H9 (cell line): ENCODE measurements around the gene VRK1. TPM values are rescaled to one million over a fixed set of nuclear protein-coding genes. Genes with fewer than 3 reads are reported as not detected.

Experiments used
- DNase-seq: peaks from one replicate; pipeline ENCODE4 v3.0.0-alpha.2; 2017
- H2AFZ ChIP-seq: one replicate; pipeline ENCODE4 v1.6.1; 2013; ENCODE audit warnings: mild to moderate bottlenecking, low read length, control low read depth, moderate library complexity
- H2AK5ac ChIP-seq: 2 replicates; pipeline ENCODE4 v1.6.1; 2013; ENCODE audit warnings: low read length, control low read depth, mixed read lengths; ENCODE audit not compliant: insufficient read length
- H2BK120ac ChIP-seq: one replicate; pipeline ENCODE4 v1.6.1; 2013; ENCODE audit warnings: low read depth, mild to moderate bottlenecking, low read length, control low read depth, inconsistent platforms; ENCODE audit not compliant: poor library complexity, severe bottlenecking
- H2BK12ac ChIP-seq: 2 replicates; pipeline ENCODE4 v1.6.1; 2013; ENCODE audit warnings: low read length, control low read depth, mixed read lengths, low read depth; ENCODE audit not compliant: insufficient read length
- H2BK15ac ChIP-seq: 2 replicates; pipeline ENCODE4 v1.6.1; 2013; ENCODE audit warnings: low read depth, low read length, control low read depth
- H2BK20ac ChIP-seq: one replicate; pipeline ENCODE4 v1.6.1; 2013; ENCODE audit warnings: low read depth, mild to moderate bottlenecking, low read length, control low read depth, inconsistent platforms; ENCODE audit not compliant: poor library complexity, severe bottlenecking
- H2BK5ac ChIP-seq: 2 replicates; pipeline ENCODE4 v1.6.1; 2013; ENCODE audit warnings: low read length, control low read depth, mixed read lengths; ENCODE audit not compliant: insufficient read length
- H3K14ac ChIP-seq: 2 replicates; pipeline ENCODE4 v1.6.1; 2013; ENCODE audit warnings: low read length, control low read depth; ENCODE audit not compliant: insufficient read depth
- H3K18ac ChIP-seq: 2 replicates; pipeline ENCODE4 v1.6.1; 2013; ENCODE audit warnings: low read depth, mild to moderate bottlenecking, mixed read lengths, low read length, control low read depth; ENCODE audit not compliant: insufficient read length
- H3K23ac ChIP-seq: 2 replicates; pipeline ENCODE4 v1.6.1; 2013; ENCODE audit warnings: low read length, control low read depth, mixed read lengths, low read depth; ENCODE audit not compliant: insufficient read length
- H3K23me2 ChIP-seq: 2 replicates; pipeline ENCODE4 v1.6.1; 2013; ENCODE audit warnings: low read depth, mild to moderate bottlenecking, mixed read lengths, low read length, control low read depth; ENCODE audit not compliant: insufficient read length, poor library complexity, severe bottlenecking
- H3K27ac ChIP-seq: 2 replicates; pipeline ENCODE4 v1.5.1; 2013; ENCODE audit warnings: low read length, control low read depth, mixed read lengths, low read depth; ENCODE audit not compliant: insufficient read length
- H3K27me3 ChIP-seq: 2 replicates; pipeline ENCODE4 v1.6.1; 2013; ENCODE audit warnings: low read length, control low read depth, inconsistent platforms; ENCODE audit not compliant: insufficient read depth
- H3K4ac ChIP-seq: 2 replicates; pipeline ENCODE4 v1.6.1; 2013; ENCODE audit warnings: low read depth, mild to moderate bottlenecking, control low read depth, inconsistent platforms, low read length, moderate library complexity
- H3K4me1 ChIP-seq: 2 replicates; pipeline ENCODE4 v1.6.1; 2013; ENCODE audit warnings: low read length, control low read depth, inconsistent platforms; ENCODE audit not compliant: insufficient read depth
- H3K4me2 ChIP-seq: 2 replicates; pipeline ENCODE4 v1.6.1; 2013; ENCODE audit warnings: low read length, control low read depth, mixed read lengths; ENCODE audit not compliant: insufficient read length, insufficient read depth
- H3K56ac ChIP-seq: 2 replicates; pipeline ENCODE4 v1.6.1; 2013; ENCODE audit warnings: low read depth, mild to moderate bottlenecking, mixed read lengths, low read length, control low read depth; ENCODE audit not compliant: insufficient read length
- H3K79me1 ChIP-seq: 2 replicates; pipeline ENCODE4 v1.6.1; 2013; ENCODE audit warnings: low read depth, mild to moderate bottlenecking, moderate library complexity, low read length, control low read depth, inconsistent platforms; ENCODE audit not compliant: insufficient read depth, poor library complexity, severe bottlenecking
- H3K79me2 ChIP-seq: 2 replicates; pipeline ENCODE4 v1.6.1; 2013; ENCODE audit warnings: low read length, control low read depth, inconsistent platforms; ENCODE audit not compliant: insufficient read depth
- H3K9ac ChIP-seq: 2 replicates; pipeline ENCODE4 v1.6.1; 2013; ENCODE audit warnings: low read length, control low read depth, mixed read lengths; ENCODE audit not compliant: insufficient read length; ENCODE audit errors: extremely low read depth
- H3K9me3 ChIP-seq: one replicate; pipeline ENCODE4 v1.6.1; 2013; ENCODE audit warnings: low read depth, low read length, inconsistent platforms; ENCODE audit not compliant: control insufficient read depth
- H3T11ph ChIP-seq: one replicate; pipeline ENCODE4 v1.6.1; 2013; ENCODE audit warnings: mild to moderate bottlenecking, low read length, control low read depth, inconsistent platforms
- H4K20me1 ChIP-seq: one replicate; pipeline ENCODE4 v1.6.1; 2013; ENCODE audit not compliant: control insufficient read depth, insufficient read length, insufficient read depth
- H4K5ac ChIP-seq: 2 replicates; pipeline ENCODE4 v1.6.1; 2013; ENCODE audit warnings: low read depth, mild to moderate bottlenecking, mixed read lengths, low read length, control low read depth; ENCODE audit not compliant: insufficient read length
- H4K8ac ChIP-seq: replicated peaks from 2 replicates; pipeline ENCODE4 v1.6.1; 2013; ENCODE audit warnings: low read length, control low read depth, mixed read lengths, low read depth; ENCODE audit not compliant: insufficient read length
- H4K91ac ChIP-seq: 2 replicates; pipeline ENCODE4 v1.6.1; 2013; ENCODE audit warnings: low read depth, mild to moderate bottlenecking, moderate library complexity, mixed read lengths, low read length, control low read depth; ENCODE audit not compliant: insufficient read length
- H3K27ac Mint-ChIP-seq, 3 experiments: 2 replicates in 2 of 3; 3 replicates in 1 of 3; pipeline ENCODE4 v1.8.0; 2020 to 2021; ENCODE audit warnings: mixed read lengths in 3 of 3, mild to moderate bottlenecking in 1 of 3, moderate library complexity in 1 of 3
- H3K27me3 Mint-ChIP-seq: 2 replicates; pipeline ENCODE4 v1.8.0; 2021; ENCODE audit warnings: low read depth, mild to moderate bottlenecking, moderate library complexity, mixed read lengths
- H3K36me3 Mint-ChIP-seq, 3 experiments: 2 replicates in 2 of 3; 3 replicates in 1 of 3; pipeline ENCODE4 v1.8.0; 2020 to 2021; ENCODE audit warnings: low read depth in 3 of 3, mixed read lengths in 3 of 3; ENCODE audit not compliant: insufficient read depth in 1 of 3
- H3K4me1 Mint-ChIP-seq, 2 experiments: 2 replicates each; pipeline ENCODE4 v1.8.0; 2020; ENCODE audit warnings: mixed read lengths in 2 of 2
- H3K4me3 Mint-ChIP-seq, 2 experiments: 2 replicates in 1 of 2; 3 replicates in 1 of 2; pipeline ENCODE4 v1.8.0; 2020 to 2021; ENCODE audit warnings: mild to moderate bottlenecking in 2 of 2, mixed read lengths in 2 of 2, moderate library complexity in 1 of 2
- H3K9me3 Mint-ChIP-seq, 2 experiments: 2 replicates in 1 of 2; 3 replicates in 1 of 2; pipeline ENCODE4 v1.8.0; 2020; ENCODE audit warnings: mild to moderate bottlenecking in 2 of 2, mixed read lengths in 2 of 2, moderate library complexity in 1 of 2
- WGBS: extraction: QIAGEN DNeasy Blood & Tissue Kit; methylation state at CpG from one replicate; pipeline ENCODE4 v1.1.7; 2013; ENCODE audit warnings: missing lambda C conversion rate, low lambda C conversion rate, mixed read lengths; ENCODE audit not compliant: insufficient read length; ENCODE audit errors: extremely low coverage; 5-methylcytosine and 5-hydroxymethylcytosine counted together
- total RNA-seq: library from RNA; stranded (reverse); gene quantifications from 2 replicates; pipeline ENCODE4 v1.2.1, GENCODE V29; 2021
- TF ChIP-seq, protein P1 (sequence below): fragments of 200-600 bp; sonication (generic); conservative IDR thresholded peaks from 3 replicates; pipeline ENCODE4 v1.8.0; 2021; ENCODE audit warnings: antibody characterized with exemption, mild to moderate bottlenecking

The VRK1 gene
- total RNA-seq, 1 experiment from 2014 or later = 55.7 TPM

DNA sequence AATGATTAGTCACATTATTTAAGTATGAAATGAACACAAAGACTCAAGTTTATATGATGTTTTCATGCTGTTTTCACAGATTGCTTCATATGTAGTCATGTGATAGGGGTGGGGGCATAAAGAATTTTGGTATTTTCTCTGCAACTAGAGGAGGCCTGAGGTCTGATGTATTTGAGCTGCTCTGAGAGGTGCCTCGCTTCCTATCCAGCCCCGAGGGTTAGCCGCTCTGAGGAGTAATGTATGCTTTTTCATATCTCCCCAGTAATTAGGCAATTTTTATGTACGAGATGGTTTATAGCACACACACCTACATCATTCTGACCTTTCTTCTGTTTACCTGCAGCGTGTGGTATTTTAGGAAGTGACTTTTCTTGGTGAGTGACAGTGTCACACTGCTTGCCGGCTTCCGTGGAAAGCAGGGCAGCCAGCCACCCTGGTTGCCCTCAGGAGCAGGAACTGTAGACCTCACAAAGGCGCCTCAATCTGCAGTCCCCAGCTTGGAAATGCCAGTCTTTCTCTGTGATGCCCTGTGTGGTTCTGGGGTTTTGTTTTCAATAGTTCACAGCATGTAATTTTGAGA is 106.4 kb downstream of the VRK1 start:
- no peaks in the 10 kb centered on the region for H3K79me1 ChIP-seq
- H3K14ac ChIP-seq = no peak overlapping the region
- no peak overlapping the region for H3T11ph ChIP-seq
- H3K79me2 ChIP-seq = no peaks in the 10 kb centered on the region
- H4K8ac ChIP-seq = no peak overlapping the region
- no peaks in the 10 kb centered on the region for H3K27me3 Mint-ChIP-seq
- H3K9ac ChIP-seq = no peak overlapping the region
- no peak overlapping the region for H3K4me2 ChIP-seq
- no peak overlapping the region for H2BK15ac ChIP-seq
- H3K4me1 Mint-ChIP-seq = peaks cover 24% of the 10 kb centered on the region in 2 experiments
- peaks cover 0 to 4% (median 0%) of the 10 kb centered on the region in 3 experiments; a peak in 2 of 7 replicates for H3K36me3 Mint-ChIP-seq
- H3K4me3 Mint-ChIP-seq = no peak overlapping the region
- H2AFZ ChIP-seq = no peak overlapping the region
- no CpG with 5 or more reads among the region's 8 CpGs for WGBS
- TF ChIP-seq, protein P1, sequence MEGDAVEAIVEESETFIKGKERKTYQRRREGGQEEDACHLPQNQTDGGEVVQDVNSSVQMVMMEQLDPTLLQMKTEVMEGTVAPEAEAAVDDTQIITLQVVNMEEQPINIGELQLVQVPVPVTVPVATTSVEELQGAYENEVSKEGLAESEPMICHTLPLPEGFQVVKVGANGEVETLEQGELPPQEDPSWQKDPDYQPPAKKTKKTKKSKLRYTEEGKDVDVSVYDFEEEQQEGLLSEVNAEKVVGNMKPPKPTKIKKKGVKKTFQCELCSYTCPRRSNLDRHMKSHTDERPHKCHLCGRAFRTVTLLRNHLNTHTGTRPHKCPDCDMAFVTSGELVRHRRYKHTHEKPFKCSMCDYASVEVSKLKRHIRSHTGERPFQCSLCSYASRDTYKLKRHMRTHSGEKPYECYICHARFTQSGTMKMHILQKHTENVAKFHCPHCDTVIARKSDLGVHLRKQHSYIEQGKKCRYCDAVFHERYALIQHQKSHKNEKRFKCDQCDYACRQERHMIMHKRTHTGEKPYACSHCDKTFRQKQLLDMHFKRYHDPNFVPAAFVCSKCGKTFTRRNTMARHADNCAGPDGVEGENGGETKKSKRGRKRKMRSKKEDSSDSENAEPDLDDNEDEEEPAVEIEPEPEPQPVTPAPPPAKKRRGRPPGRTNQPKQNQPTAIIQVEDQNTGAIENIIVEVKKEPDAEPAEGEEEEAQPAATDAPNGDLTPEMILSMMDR = no peak
- H2AK5ac ChIP-seq = no peak overlapping the region
- H4K20me1 ChIP-seq = no peaks in the 10 kb centered on the region
- H3K27ac ChIP-seq = no peak overlapping the region
- H4K5ac ChIP-seq = no peak overlapping the region
- 0 out of 7 replicates have a peak overlapping the region, but pooled peaks of 1 of the 3 experiments have one; percentile 40 for H3K27ac Mint-ChIP-seq
- no peak overlapping the region for H2BK5ac ChIP-seq
- H2BK120ac ChIP-seq = no peak overlapping the region
- no peaks in the 10 kb centered on the region for H3K23me2 ChIP-seq
- H3K4ac ChIP-seq = no peak overlapping the region
- no peak overlapping the region for H2BK12ac ChIP-seq
- H4K91ac ChIP-seq = no peak overlapping the region
- H3K4me1 ChIP-seq = no peaks in the 10 kb centered on the region; the same call in 1 of the 2 replicates
- no peaks in the 10 kb centered on the region for H3K27me3 ChIP-seq
- H3K23ac ChIP-seq = no peak overlapping the region
- H3K9me3 ChIP-seq = no peaks in the 10 kb centered on the region
- H2BK20ac ChIP-seq = no peak overlapping the region
- H3K56ac ChIP-seq = no peak overlapping the region
- no peak overlapping the region for H3K18ac ChIP-seq
- peaks cover 0 to 3% of the 10 kb centered on the region in 2 experiments; a peak in 2 of 5 replicates for H3K9me3 Mint-ChIP-seq
- no peak for DNase-seq
